ENCODE data around the gene NCOA4.
"Not testable (repeated sequence)": the region's sequence is repeated elsewhere in the genome, so short reads cannot be mapped to it uniquely, and the experiment has no call there.

NCOA4 gene

DNA sequence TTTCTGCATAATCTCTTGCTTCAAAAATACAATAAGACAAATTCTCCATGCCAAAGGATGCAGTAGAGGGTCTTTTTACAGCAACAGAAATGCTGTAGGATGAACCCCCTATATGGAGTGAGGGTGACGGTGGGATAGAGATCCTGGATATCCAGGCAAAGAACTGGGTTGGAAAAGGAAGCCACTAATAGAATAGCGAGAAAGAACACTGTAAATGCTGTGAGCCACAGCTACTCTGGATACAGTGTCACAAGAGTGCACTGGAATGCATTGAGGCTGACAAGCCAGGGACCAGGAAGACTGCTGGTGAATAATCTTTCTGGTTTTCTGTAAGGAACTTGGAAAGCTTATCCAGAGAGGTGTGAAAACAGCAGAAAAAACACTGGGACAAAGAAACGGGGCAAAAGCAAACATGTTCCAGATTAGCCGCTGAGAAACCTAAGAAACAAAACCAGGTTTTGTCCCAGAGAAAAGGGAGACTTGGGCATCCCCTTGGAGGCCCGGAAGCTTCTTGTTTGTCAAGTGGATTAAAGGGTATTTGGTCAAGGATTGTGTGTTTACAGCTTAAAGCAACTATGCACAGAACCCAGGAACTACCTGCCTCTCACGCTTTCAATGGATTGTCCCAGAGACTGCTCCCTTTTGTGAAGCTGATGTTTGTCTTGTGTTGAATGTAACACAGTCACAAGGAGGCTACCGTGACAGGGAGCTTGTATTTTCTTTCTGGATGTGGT lies 21.8 kb upstream of the NCOA4 start:
- DNase-seq (ENCODE audit: low read depth) = no peak

- DNase-seq (ENCODE audit: low read depth) = no peak
These were observed 20.7 kb upstream of the NCOA4 start for GRCh38 chr10:46050941-46051623.

DNA sequence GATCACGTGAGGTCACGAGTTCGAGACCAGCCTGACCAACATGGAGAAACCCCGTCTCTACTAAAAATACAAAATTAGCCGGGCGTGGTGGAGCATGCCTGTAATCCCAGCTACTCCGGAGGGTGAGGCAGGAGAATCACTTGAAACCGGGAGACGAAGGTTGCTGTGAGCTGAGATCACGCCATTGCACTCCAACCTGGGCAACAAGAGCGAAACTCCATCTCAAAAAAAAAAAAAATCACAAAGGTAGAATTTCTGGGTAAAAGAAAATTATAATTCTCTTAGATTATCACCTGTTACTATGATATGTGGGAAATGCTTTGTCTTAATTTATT lies 19.0 kb upstream of the NCOA4 start:
- DNase-seq (ENCODE audit: low read depth) = not testable (repeated sequence)

GRCh38 chr10:46048152-46048551 lies 17.7 kb upstream of the NCOA4 start:
- DNase-seq (ENCODE audit: low read depth) = no peak

DNA sequence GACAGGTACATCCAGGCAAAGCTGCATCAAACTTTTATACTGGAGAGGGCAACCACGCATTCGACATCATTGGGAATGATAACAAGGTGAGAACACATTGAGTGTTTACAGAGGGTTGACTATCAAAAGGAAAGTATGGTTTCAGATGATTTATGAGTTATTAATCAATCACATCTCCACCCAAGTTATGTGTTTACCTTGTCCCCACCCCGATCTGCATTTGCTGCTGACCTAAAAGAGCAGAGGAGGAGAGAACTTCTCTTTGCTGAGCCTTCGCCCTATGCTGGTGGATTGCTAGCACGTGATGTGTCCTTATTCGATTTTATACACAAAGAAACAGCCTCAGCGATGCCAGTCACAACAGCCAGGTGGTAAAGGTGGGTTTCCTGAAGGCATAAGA lies 15.8 kb upstream of the NCOA4 start, which contains the start of gene MSMB:
TSS of gene MSMB (minus strand) at position 9 of the 400 bp plus-strand sequence. CDS start 32 bp downstream, outside the sequence.
- DNase-seq (ENCODE audit: low read depth) = no peak

DNA sequence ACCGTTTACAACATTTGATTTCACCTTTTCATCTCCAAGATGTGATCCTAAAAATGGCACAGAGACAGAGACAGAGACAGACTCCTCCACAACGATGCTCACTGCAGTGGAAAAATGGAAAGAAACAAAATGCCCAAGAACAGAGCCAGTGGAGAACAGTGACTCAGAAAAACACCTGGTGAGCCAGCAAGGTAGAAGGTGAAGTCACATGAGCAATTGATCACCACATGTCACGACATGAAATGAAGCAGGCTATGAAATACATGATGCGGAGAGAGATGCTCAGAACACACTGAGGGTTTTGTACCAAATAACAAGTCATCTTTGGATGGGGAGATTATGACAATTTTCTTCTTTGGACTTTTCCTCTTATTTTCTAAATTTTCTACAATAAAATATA lies 12.1 kb upstream of the NCOA4 start:
- DNase-seq (ENCODE audit: low read depth) = no peak

GRCh38 chr10:46040004-46040403 lies 9.6 kb upstream of the NCOA4 start:
- DNase-seq (ENCODE audit: low read depth) = no peak

GRCh38 chr10:46037107-46037825 lies 6.8 kb upstream of the NCOA4 start:
- DNase-seq (ENCODE audit: low read depth) = no peak

- DNase-seq (ENCODE audit: low read depth) = no peak
These were observed 5.8 kb upstream of the NCOA4 start for GRCh38 chr10:46035923-46036849.

DNA sequence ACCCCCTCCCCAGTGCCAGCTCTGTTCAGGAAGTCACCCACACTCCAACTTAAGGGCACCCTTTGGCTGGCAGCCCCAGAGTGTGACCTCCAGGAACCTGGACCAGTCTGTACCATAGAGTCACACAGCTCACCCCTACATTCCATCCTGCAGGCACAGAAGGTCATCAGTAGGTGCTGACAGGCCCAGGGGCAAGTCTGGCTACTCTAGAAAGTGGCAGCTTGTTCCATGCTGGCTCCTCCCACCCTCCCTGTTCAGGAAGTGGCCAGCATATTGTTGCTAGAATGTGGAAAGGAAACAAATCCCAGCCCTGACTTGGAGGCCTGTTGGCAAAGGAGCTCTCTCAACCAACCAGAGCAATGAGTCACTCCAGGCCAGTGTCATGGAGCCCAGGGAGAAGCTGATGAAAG lies 3.2 kb upstream of the NCOA4 start:
- no peak for DNase-seq (ENCODE audit: low read depth)

DNA sequence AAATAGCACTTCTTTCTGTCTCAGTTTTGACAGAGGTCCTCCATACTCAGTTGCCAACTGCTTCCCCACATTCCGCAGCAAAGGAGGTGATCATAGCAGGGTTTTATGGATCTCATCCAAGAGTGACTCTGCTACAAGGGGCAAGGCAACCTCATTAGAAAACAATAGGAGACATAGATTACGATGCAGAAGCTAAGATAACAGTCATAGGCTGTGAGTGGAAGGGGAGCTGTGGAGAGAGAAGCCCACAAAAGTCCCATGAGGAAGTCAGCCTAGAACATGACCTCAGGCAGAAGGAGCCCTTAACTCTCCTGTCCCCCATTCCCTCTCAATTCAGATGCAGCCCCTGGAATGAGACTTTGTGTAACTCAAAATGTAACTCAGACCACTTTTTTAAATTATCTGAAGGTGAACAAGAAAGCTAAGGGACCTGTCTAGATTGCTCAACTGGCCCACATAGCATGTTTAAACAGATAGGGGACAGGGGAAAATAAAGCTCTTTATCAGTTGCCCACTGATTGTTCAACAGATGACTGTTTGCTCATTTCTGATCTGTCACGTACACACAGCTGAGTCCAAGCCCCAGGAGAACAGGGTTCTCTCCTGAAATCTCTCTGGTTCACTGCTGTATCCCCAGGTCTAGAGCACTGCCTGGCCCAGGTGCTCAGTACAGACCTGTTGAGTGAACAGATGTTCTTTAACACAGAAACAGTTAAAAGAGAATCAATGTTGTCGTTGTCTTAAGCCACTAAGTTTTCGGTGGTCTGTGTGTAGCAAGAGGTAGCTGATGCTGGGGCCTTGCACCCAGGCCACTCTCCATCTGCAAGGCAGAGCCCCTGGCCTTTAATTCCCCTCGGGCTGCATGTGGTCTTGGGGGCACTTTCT lies 1.5 kb upstream of the NCOA4 start:
- no peak for DNase-seq (ENCODE audit: low read depth)

- no peak for DNase-seq (ENCODE audit: low read depth)
These were observed 877 bp downstream of the NCOA4 start for GRCh38 chr10:46029461-46030030.

- no peak for DNase-seq (ENCODE audit: low read depth)
These were observed 1.6 kb downstream of the NCOA4 start for GRCh38 chr10:46028584-46029460.

DNA sequence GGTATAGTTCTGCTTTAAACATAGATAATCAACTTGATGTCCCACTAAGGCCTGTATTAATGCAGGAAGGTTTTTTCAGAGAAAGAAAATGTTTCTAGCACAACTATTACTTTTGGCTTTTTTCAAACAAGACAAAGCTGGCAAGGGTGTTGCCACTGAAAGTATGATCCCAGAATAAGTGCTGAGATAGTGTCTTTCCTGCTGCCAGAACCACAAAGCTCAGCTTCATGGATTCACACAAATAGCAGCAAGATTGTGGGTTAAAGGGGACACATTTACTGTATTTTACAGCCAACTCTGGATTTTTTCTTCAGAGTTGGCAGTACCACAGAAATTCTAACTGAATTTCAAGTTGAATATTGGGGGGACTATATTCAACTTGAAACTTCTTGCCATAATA lies 4.3 kb downstream of the NCOA4 start:
- DNase-seq (ENCODE audit: low read depth) = no peak

DNA sequence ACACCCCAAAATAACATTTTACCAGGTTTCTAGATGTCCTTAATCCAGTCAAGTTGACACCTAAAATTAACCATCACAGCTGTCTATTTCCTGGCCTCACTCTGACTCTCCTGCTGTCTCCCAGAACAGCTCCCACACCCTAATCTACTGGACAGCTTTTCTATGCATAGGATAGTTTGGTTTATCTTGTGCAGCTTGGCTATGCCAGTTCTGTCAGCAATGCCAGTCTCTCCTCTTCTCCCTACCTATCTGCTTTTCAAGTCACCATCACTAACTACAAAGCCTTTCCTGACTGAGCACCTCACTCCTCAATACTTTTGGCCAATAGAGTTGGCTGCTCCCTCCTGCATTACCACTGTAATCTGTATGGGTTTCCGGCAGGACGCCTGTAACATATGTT lies 5.0 kb downstream of the NCOA4 start:
- no peak for DNase-seq (ENCODE audit: low read depth)

DNA sequence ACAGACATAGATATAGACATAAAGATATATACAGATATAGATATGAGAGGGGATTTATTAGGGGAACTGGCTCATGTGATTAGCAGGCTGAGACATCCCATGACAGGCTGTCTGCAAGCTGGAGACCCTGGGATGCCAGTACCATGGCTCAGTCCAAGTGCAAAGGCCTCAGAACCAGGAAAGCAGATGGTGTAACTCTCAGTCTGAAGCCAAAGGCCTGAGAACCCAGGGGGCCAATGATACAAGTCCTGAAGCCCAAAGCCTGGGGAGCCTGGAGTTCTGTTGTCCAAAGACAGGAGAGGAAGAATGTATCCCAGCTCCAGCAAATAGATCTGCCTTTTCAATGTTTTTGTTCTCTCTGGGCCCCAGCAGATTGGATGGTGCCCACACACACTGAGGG lies 5.5 kb downstream of the NCOA4 start:
- DNase-seq (ENCODE audit: low read depth) = no peak

DNA sequence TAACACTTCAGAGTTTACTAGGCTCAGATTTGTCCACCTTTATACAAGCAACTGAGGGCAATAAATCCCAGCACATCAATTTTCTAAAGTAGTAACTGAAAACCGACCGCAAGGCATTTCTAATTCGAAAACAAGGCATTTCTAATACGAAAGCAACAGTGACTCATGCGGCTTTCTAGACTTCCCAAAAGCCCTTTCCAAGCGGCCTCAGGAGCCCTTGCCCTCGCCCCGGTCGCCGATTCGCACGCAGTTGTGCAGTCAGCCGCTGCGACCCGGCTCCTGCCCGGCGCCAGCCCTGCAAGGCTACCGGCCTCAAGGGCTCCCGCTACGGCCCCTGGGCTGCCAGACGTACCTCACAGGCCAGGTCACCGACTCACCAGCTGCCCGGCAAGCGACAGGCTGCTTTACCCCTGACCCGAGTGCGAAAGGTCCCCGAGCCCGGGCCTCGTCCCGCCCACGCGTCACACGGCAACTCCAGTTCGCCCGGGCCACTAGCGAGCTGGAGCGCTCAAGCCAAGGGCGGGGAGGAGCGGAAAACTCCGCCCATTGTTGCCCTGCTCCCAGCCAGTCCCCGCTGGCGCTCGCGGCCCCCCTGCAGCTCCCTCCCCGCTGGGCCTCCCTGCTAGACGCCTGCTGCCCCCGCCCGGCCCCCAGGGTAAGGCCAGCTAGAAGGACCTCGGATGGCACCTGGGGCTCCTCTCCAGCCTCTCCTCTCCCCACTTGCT lies 7.3 kb downstream of the NCOA4 start:
- DNase-seq (ENCODE audit: low read depth) = peak; percentile 73

- no peak for DNase-seq (ENCODE audit: low read depth)
These were observed 10.1 kb downstream of the NCOA4 start for GRCh38 chr10:46020344-46020657.
